Neural progenitor cell (in vitro differentiated cells): ENCODE results near the gene HTRA2. TPM values are rescaled to one million over a fixed set of nuclear protein-coding genes. Genes with fewer than 3 reads are reported as not detected.
A peak's percentile ranks its signal among the peaks of the same experiment; 100 is the strongest.

Experiments
- DNase-seq: peaks from one replicate; pipeline ENCODE4 v3.0.0-alpha.2; 2016; ENCODE audit warnings: low spot score
- H2AFZ ChIP-seq: fragments of 200-600 bp; sonication (generic); replicated peaks from 2 replicates; pipeline ENCODE4 v1.6.1; 2016; ENCODE audit warnings: antibody characterized with exemption
- H3F3A ChIP-seq: fragments of 200-600 bp; sonication (generic); 2 replicates; pipeline ENCODE4 v1.6.1; 2016; ENCODE audit warnings: antibody characterized with exemption, low read depth
- H3K27ac ChIP-seq: fragments of 200-600 bp; sonication (generic); 2 replicates; pipeline ENCODE4 v1.5.1; 2016; ENCODE audit warnings: mild to moderate bottlenecking
- H3K27me3 ChIP-seq: fragments of 200-600 bp; sonication (generic); 2 replicates; pipeline ENCODE4 v1.6.1; 2016; ENCODE audit warnings: mild to moderate bottlenecking, moderate library complexity
- H3K36me3 ChIP-seq: fragments of 200-600 bp; sonication (generic); 2 replicates; pipeline ENCODE4 v1.5.1; 2016
- H3K4me1 ChIP-seq: fragments of 200-600 bp; sonication (generic); 2 replicates; pipeline ENCODE4 v1.6.1; 2016; ENCODE audit warnings: mixed run types
- H3K4me2 ChIP-seq: fragments of 200-600 bp; sonication (generic); 2 replicates; pipeline ENCODE4 v1.6.1; 2016
- H3K4me3 ChIP-seq: fragments of 200-600 bp; sonication (generic); 2 replicates; pipeline ENCODE4 v1.5.1; 2016
- H3K79me2 ChIP-seq: fragments of 200-600 bp; sonication (generic); 2 replicates; pipeline ENCODE4 v1.6.1; 2016; ENCODE audit warnings: low read depth
- H3K9ac ChIP-seq: fragments of 200-600 bp; sonication (generic); 2 replicates; pipeline ENCODE4 v1.6.1; 2016
- H3K9me3 ChIP-seq: fragments of 200-600 bp; sonication (generic); 2 replicates; pipeline ENCODE4 v1.5.1; 2016; ENCODE audit warnings: low read depth
- H4K20me1 ChIP-seq: fragments of 200-600 bp; sonication (generic); 2 replicates; pipeline ENCODE4 v1.6.1; 2016; ENCODE audit warnings: low read depth
- H3K27ac Mint-ChIP-seq: 3 replicates; pipeline ENCODE4 v1.8.0; 2021; ENCODE audit warnings: mixed read lengths
- H3K27me3 Mint-ChIP-seq: 2 replicates; pipeline ENCODE4 v1.8.0; 2022; ENCODE audit warnings: low read depth, mild to moderate bottlenecking, inconsistent platforms, moderate library complexity, mixed read lengths; ENCODE audit not compliant: insufficient read depth
- H3K36me3 Mint-ChIP-seq: 3 replicates; pipeline ENCODE4 v1.8.0; 2021; ENCODE audit warnings: mixed read lengths
- H3K4me1 Mint-ChIP-seq: 3 replicates; pipeline ENCODE4 v1.8.0; 2021; ENCODE audit warnings: mixed read lengths
- H3K4me3 Mint-ChIP-seq: 3 replicates; pipeline ENCODE4 v1.8.0; 2021; ENCODE audit warnings: mild to moderate bottlenecking, moderate library complexity, mixed read lengths
- H3K9me3 Mint-ChIP-seq: 3 replicates; pipeline ENCODE4 v1.8.0; 2020; ENCODE audit warnings: mixed read lengths
- CTCF ChIP-seq: fragments of 200-600 bp; sonication (generic); IDR thresholded peaks from 2 replicates; pipeline ENCODE4 v1.5.1; 2017; ENCODE audit warnings: antibody characterized with exemption, mild to moderate bottlenecking
- EZH2 ChIP-seq: fragments of 200-600 bp; sonication (generic); IDR thresholded peaks from 2 replicates; pipeline ENCODE4 v1.6.1; 2017; ENCODE audit warnings: antibody characterized with exemption, mild to moderate bottlenecking, moderate library complexity
- EZH2phosphoT487 ChIP-seq: fragments of 200-600 bp; sonication (generic); IDR thresholded peaks from 2 replicates; pipeline ENCODE4 v1.6.1; 2017; ENCODE audit warnings: antibody characterized with exemption
- total RNA-seq: library from RNA; depleted of rRNA; stranded (reverse); fragments of >200 nt; gene quantifications from 2 replicates; pipeline ENCODE4 v1.2.3, GENCODE V29; 2015; ENCODE audit warnings: low replicate concordance

HTRA2 gene
- total RNA-seq, 1 donor from 2014 or later, result 18.5 TPM

DNA sequence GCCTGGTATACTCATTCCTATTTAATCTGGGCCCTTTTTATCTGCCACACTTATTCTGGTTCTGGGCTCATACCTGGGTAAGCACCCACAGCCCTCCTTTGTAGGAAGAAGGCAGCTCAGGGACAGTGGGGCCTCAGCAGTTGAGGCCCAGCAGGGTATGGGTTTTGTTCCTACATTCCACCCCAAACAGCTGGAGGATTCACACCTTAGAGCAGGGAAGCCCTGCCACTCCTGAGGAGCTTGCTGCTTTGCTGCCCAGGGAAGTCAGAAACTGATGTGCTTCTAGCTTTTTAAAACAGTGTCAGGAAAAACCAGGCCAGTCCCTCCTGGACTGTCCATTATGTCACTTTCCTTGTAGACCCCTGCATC is 29.2 kb upstream of the HTRA2 start:
- Mint-ChIP-seq H3K4me3 (no peak overlapping the region), H3K27ac (no peak overlapping the region), H3K36me3 (peaks cover 13% of the 10 kb centered on the region), H3K9me3 (peaks cover 2% of the 10 kb centered on the region), H3K4me1 (peaks cover 44% of the 10 kb centered on the region), H3K27me3 (peaks cover 89% of the 10 kb centered on the region)
- Histone ChIP-seq H3K4me1 (peaks cover 35% of the 10 kb centered on the region), H3K9me3 (no peaks in the 10 kb centered on the region), H3K4me2 (no peak overlapping the region), H3K4me3 (no peak overlapping the region), H3K9ac (no peak overlapping the region), H3K79me2 (peaks cover under 1% of the 10 kb centered on the region), H3F3A (peaks cover 50% of the 10 kb centered on the region), H3K27ac (no peak overlapping the region), H3K27me3 (peaks cover 100% of the 10 kb centered on the region), H3K36me3 (no peaks in the 10 kb centered on the region), H2AFZ (no peak overlapping the region), H4K20me1 (peaks cover 35% of the 10 kb centered on the region)
- no peak for DNase-seq
- TF ChIP-seq EZH2phosphoT487, result no peak
- no peak for TF ChIP-seq CTCF
- no peak for TF ChIP-seq EZH2

GRCh38 chr2:74501335-74502071 is 28.2 kb upstream of the HTRA2 start:
- Mint-ChIP-seq H3K27me3 (peaks cover 82% of the 10 kb centered on the region), H3K36me3 (peaks cover 18% of the 10 kb centered on the region), H3K4me1 (peaks cover 46% of the 10 kb centered on the region), H3K4me3 (peak overlapping the region; percentile 80), H3K27ac (no peak overlapping the region), H3K9me3 (peaks cover 2% of the 10 kb centered on the region)
- H2AFZ ChIP-seq, result no peak overlapping the region
- peaks cover 37% of the 10 kb centered on the region for H3K4me1 ChIP-seq
- H3K4me2 ChIP-seq, result peak overlapping the region; percentile 85
- peaks cover 35% of the 10 kb centered on the region for H4K20me1 ChIP-seq
- H3F3A ChIP-seq, result peaks cover 50% of the 10 kb centered on the region
- H3K9ac ChIP-seq, result no peak overlapping the region
- TF ChIP-seq CTCF, result no peak
- TF ChIP-seq EZH2phosphoT487, result no peak
- TF ChIP-seq EZH2, result no peak
- H3K27ac ChIP-seq, result no peak overlapping the region
- H3K9me3 ChIP-seq, result no peaks in the 10 kb centered on the region
- no peaks in the 10 kb centered on the region for H3K36me3 ChIP-seq
- peak; percentile 41 for DNase-seq
- peaks cover 96% of the 10 kb centered on the region for H3K27me3 ChIP-seq
- no peak overlapping the region for H3K4me3 ChIP-seq
- peaks cover 9% of the 10 kb centered on the region for H3K79me2 ChIP-seq

DNA sequence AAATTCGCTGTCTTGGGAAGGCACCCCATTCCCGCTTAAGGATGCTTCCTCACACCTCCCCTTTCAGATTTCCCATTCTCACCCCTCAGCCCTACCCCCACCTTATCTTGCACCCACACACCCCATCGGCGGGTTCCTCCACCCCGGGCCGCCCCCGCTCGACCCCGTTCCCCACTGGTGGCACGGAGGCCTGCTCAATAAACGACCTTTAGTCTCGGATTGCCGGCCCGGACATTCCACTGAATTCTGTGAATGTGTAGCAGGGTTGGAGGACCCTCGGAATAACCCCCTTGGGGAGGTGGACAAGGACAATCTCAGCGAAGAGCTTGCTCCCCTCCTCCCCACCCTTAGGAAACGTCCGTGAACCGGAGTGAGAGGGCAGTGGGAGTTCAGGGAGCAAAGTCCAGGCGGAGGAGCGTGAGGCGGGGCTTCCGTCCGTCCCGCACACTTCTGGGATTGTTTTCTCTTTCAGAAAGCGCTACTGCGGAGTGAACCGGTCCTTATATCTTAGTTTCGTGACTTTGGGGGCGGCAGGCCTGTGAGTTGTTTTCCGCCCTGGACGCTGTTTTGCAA is 27.5 kb upstream of the HTRA2 start:
- peak; percentile 42 for DNase-seq
- H3K9me3 Mint-ChIP-seq, result peaks cover 2% of the 10 kb centered on the region
- Histone ChIP-seq H3K4me1 (peaks cover 41% of the 10 kb centered on the region), H3K79me2 (peaks cover 13% of the 10 kb centered on the region), H3K4me3 (peak overlapping the region; percentile 46), H3K36me3 (no peaks in the 10 kb centered on the region), H3K4me2 (peak overlapping the region; percentile 85), H3K27ac (no peak overlapping the region), H2AFZ (peak overlapping the region; percentile 67), H4K20me1 (peaks cover 35% of the 10 kb centered on the region), H3K27me3 (peaks cover 89% of the 10 kb centered on the region), H3K9ac (no peak overlapping the region), H3K9me3 (no peaks in the 10 kb centered on the region), H3F3A (peaks cover 50% of the 10 kb centered on the region)
- H3K27me3 Mint-ChIP-seq, result peaks cover 83% of the 10 kb centered on the region
- H3K36me3 Mint-ChIP-seq, result peaks cover 21% of the 10 kb centered on the region
- TF ChIP-seq EZH2, result no peak
- TF ChIP-seq EZH2phosphoT487, result no peak
- no peak for TF ChIP-seq CTCF
- H3K4me1 Mint-ChIP-seq, result peaks cover 52% of the 10 kb centered on the region
- H3K4me3 Mint-ChIP-seq, result peak overlapping the region; percentile 80
- no peak overlapping the region for H3K27ac Mint-ChIP-seq
